ENCODE measurements around the gene GGT6.
A peak's percentile ranks its signal among the peaks of the same experiment; 100 is the strongest.

DNA sequence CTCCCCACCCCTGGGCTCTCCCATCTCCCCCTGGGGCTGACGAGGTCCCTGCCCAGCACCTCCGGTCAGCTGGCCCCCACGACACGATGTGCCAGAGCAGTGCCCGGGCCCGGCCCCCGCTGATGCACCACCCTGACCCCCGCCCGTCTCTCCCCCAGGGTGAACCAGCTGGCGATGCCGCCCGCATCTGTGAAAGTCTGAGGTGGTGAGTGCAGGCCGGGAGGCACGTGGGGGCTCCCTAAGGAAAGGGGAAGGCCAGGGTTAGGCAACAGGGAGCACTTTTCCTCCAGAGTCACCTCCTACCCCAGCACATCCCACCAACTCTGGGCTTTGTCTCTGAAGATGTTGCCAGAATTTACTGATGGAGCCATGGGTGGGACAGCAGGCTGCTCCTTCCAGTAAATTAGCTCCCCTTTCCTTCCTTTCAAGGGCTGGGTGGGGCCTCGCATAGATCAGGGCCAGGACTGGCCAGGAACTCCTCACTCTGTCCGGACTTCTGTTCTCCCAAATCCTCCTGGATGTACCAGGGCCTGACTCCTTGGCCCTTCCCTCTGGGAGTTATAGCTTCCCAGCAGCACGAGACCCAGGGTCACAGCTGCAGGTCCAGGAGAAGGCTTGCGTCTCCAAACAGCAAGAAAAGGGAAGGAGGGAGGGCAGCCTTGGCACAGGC lies 23.5 kb downstream of the GGT6 start:
- TF ChIP-seq POLR2AphosphoS5 (IDR thresholded peaks at IDR 0.05) (peak in 1 of 3 donors; percentile 17), POLR2A (IDR thresholded peaks at IDR 0.05) (no peak)
- TF ChIP-seq, protein P1, sequence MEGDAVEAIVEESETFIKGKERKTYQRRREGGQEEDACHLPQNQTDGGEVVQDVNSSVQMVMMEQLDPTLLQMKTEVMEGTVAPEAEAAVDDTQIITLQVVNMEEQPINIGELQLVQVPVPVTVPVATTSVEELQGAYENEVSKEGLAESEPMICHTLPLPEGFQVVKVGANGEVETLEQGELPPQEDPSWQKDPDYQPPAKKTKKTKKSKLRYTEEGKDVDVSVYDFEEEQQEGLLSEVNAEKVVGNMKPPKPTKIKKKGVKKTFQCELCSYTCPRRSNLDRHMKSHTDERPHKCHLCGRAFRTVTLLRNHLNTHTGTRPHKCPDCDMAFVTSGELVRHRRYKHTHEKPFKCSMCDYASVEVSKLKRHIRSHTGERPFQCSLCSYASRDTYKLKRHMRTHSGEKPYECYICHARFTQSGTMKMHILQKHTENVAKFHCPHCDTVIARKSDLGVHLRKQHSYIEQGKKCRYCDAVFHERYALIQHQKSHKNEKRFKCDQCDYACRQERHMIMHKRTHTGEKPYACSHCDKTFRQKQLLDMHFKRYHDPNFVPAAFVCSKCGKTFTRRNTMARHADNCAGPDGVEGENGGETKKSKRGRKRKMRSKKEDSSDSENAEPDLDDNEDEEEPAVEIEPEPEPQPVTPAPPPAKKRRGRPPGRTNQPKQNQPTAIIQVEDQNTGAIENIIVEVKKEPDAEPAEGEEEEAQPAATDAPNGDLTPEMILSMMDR (IDR thresholded peaks at IDR 0.05) = no peak
